HG03064 (cell line): ENCODE measurements around the gene TMEM106C.

Experiments
- ATAC-seq: cut with Tn5 transposase; IDR thresholded peaks from one replicate; pipeline ENCODE4 v1.9.1; 2021; ENCODE audit warnings: low read depth; ENCODE audit not compliant: unreplicated experiment

Gene TMEM106C

GRCh38 chr12:48010366-48010970 lies 47.1 kb downstream of the TMEM106C start:
- no peak for ATAC-seq

GRCh38 chr12:48012070-48012469 lies 48.7 kb downstream of the TMEM106C start:
- no peak for ATAC-seq

GRCh38 chr12:48013287-48013686 lies 49.9 kb downstream of the TMEM106C start:
- ATAC-seq, result no peak

DNA sequence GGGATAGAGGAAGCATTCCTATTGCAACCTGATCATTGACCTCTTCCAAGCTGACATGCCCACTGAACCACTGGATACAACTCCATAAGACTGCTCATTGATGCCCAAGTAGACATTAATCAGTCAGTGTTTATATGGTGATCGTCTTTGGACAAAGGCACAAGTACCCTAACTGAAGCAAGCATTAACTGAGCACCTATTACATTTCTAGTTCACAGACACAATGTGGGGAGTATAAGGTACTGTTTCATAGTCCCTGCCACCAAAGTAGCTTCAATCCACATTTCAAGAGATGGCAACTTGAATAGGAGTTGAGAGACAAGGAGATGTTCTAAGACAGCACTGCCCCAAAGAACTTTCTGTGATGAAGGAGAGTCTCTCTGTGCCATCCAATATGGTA lies 51.7 kb downstream of the TMEM106C start:
- no peak for ATAC-seq

DNA sequence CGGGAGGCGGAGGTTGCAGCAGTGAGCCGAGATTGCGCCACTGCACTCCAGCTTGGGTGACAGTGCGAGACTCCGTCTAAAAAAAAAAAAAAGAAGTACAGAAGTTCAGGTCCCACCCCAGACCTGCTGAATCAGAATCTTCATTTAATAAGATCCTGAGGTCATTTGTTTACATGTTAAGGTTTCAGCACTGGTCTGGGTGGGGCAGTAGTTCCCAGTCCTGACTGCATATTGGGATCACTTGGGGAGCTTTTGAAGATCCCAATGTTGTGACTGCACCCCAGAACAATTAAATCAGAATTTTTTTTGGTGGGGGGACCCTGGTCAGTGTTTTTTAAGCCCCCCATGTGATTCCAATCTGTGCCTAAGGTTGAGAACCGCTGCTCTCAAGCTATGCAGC lies 52.6 kb downstream of the TMEM106C start:
- ATAC-seq, result no peak

DNA sequence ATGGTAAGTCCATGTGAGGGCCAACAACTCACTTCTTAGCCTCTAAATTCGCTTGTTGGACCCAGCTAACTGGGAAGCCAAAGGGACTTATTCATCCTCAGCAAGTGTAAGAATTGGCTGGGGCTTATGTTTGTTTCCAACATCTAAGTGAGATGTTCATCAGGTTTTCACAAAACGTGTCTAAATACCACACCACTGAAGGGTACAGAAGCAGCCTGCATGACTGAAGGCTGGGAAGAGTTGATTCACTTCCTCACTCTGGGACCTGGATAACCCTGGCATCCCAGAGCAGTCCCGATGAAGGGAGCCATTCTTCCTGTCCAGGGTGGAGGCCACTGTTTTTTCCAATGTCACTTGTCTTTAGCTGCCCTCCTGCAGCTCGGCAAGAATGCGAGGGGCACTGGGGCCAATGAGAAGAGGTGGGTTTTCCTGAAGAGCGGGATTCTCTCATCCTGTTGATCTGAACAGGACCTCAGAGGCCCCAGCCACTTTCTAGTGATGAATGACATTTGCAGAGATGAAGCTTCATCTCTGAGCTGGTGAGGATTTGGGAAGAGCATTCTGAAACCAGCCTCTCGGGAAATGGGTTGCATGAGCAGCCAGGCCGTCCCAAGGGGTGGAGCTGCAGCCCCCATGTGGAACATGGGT lies 53.1 kb downstream of the TMEM106C start:
- no peak for ATAC-seq

DNA sequence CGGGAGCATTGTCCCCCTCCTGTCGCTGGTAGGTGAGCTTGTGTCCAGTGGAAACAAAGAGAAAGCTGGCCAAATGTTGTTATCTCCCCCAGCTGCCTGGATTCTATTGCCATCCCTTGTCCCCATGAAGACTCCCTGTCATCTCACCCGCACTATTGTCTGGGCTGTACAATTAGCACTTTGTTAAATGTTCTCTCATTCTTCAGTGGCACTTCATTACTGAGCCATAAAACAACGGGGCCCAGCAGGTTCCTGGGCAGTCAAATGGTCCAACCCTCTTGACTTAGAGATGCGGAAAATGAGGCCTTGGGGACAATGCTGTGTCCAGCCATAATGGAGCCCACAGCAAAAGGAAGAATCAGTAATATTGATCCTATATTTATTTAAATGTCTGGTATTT lies 54.1 kb downstream of the TMEM106C start:
- ATAC-seq, result no peak

DNA sequence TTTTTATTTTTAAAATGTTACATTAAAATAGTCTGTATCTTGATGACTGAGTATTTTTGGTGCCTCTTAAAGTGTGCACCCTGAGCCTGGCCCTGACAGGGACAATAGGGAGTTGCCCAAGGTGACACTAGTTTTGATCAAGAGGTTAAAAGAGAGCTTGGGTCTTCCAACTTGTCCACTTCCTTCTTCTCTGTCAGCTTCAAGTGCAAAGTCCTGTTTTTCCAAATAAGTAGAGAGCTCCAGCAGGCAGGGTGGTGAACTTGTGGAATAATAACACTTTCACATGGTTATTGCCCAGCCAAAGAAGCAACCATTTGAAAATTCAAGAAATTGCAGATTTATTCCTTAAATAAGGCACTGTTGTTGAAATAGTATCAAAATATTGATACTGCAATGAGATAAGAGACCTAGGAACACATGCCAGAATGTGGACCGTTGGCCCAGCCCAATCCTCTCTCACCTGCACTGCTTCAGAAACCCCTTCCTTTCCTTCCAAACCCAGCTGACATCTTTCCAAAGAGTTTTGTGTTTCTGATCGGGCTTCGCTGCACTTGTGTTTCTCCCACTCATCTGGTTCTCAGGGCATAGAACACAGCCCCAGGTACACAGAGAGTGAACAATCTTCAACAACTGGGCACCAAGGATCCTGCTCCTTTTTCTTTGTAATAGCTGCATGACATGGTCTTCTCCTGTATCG lies 54.7 kb downstream of the TMEM106C start:
- ATAC-seq, result no peak
